Endothelial cell (in vitro differentiated cells): Measurements from ENCODE around the gene FHAD1. TPM values are rescaled to one million over a fixed set of nuclear protein-coding genes. Genes with fewer than 3 reads are reported as not detected.
A peak's percentile ranks its signal among the peaks of the same experiment; 100 is the strongest.
"Not testable (repeated sequence)": the region's sequence is repeated elsewhere in the genome, so short reads cannot be mapped to it uniquely, and the experiment has no call there.

Experiments used
- DNase-seq: peaks from one replicate; pipeline ENCODE4 v3.0.0; 2021; ENCODE audit warnings: low spot score
- H3K27ac Mint-ChIP-seq: one replicate; pipeline ENCODE4 v1.8.0; 2021; ENCODE audit warnings: mixed read lengths, inconsistent platforms; ENCODE audit not compliant: unreplicated experiment
- H3K27me3 Mint-ChIP-seq: one replicate; pipeline ENCODE4 v1.8.0; 2021; ENCODE audit warnings: mild to moderate bottlenecking, moderate library complexity, mixed read lengths, inconsistent platforms; ENCODE audit not compliant: unreplicated experiment
- H3K36me3 Mint-ChIP-seq: one replicate; pipeline ENCODE4 v1.8.0; 2021; ENCODE audit warnings: mild to moderate bottlenecking, low read depth, mixed read lengths, inconsistent platforms; ENCODE audit not compliant: unreplicated experiment
- H3K4me1 Mint-ChIP-seq: one replicate; pipeline ENCODE4 v1.8.0; 2021; ENCODE audit warnings: mild to moderate bottlenecking, mixed read lengths, inconsistent platforms; ENCODE audit not compliant: unreplicated experiment
- H3K4me3 Mint-ChIP-seq: one replicate; pipeline ENCODE4 v1.8.0; 2021; ENCODE audit warnings: mild to moderate bottlenecking, mixed read lengths, inconsistent platforms; ENCODE audit not compliant: unreplicated experiment
- H3K9me3 Mint-ChIP-seq: one replicate; pipeline ENCODE4 v1.8.0; 2021; ENCODE audit warnings: mixed read lengths, inconsistent platforms; ENCODE audit not compliant: unreplicated experiment
- CTCF ChIP-seq: fragments of 200-600 bp; sonication (generic); IDR thresholded peaks from one replicate; pipeline ENCODE4 v1.5.0; 2021; ENCODE audit warnings: antibody characterized with exemption; ENCODE audit not compliant: unreplicated experiment
- total RNA-seq: library from RNA; stranded (reverse); fragmentation: NEBNext Ultra II Directional; extraction: Animal tissue kit (Norgen Biotek cat#: 25700); gene quantifications from one replicate; pipeline ENCODE4 v1.2.1, GENCODE V29; 2021; ENCODE audit not compliant: unreplicated experiment

FHAD1 gene
- total RNA-seq, 1 donor from 2014 or later: 2.1 TPM

GRCh38 chr1:15425521-15425920, 178.5 kb downstream of the FHAD1 start:
- Mint-ChIP-seq H3K36me3 (peaks cover 9% of the 10 kb centered on the region), H3K9me3 (no peaks in the 10 kb centered on the region), H3K27me3 (peaks cover 6% of the 10 kb centered on the region), H3K4me3 (no peak overlapping the region), H3K27ac (no peak overlapping the region), H3K4me1 (peaks cover 8% of the 10 kb centered on the region)
- DNase-seq: no peak
- no peak for TF ChIP-seq CTCF

GRCh38 chr1:15425958-15426357, 178.9 kb downstream of the FHAD1 start:
- no peak overlapping the region for H3K4me3 Mint-ChIP-seq
- peaks cover 8% of the 10 kb centered on the region for H3K4me1 Mint-ChIP-seq
- peak overlapping the region; percentile 52 for H3K27ac Mint-ChIP-seq
- no peak for DNase-seq
- H3K27me3 Mint-ChIP-seq: peaks cover 6% of the 10 kb centered on the region
- TF ChIP-seq CTCF: no peak
- peaks cover 8% of the 10 kb centered on the region for H3K36me3 Mint-ChIP-seq
- H3K9me3 Mint-ChIP-seq: no peaks in the 10 kb centered on the region

DNA sequence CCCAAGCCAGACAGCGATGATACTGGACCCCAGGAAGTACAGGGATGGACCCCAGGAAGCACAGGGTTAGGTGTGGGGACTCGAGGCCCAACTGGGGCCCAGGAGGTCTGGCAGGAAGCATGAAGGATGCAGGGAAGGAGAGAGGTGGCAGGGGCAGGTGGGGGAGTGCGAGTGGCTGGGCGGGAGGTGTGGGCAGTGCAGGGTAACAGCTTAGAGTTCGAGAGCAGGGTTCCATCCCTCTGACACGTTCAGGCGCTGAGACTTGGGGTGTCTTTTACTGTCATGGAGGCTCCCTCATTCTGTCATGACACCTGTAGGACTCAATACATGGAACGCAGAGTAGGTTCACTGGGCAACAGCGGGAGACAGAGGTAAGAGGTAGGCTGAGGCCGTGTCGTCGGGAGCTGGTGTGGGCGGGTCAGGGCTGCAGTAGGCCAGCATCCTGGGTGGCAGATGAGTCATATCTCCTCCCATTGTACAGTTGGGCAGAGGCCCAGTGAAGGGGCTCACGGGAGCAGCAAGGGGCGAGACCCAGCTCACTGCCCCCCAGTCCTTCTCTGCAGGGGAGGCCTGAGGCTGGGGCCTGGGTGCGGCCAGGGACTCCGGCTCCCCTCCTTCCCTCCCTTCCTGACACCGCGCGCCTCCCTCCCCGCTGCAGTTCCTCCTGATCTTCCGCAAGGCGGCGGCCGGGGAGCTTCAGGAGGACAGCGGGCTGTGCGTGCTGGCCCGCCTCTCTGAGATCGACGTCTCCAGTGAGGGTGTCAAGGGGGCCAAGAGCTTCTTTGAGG, 179.7 kb downstream of the FHAD1 start:
- Mint-ChIP-seq H3K4me3 (no peak overlapping the region), H3K4me1 (peaks cover 8% of the 10 kb centered on the region), H3K36me3 (peaks cover 6% of the 10 kb centered on the region), H3K27me3 (peaks cover 6% of the 10 kb centered on the region), H3K9me3 (no peaks in the 10 kb centered on the region), H3K27ac (peak overlapping the region; percentile 52)
- no peak for TF ChIP-seq CTCF
- no peak for DNase-seq

- Mint-ChIP-seq H3K4me1 (peaks cover 8% of the 10 kb centered on the region), H3K9me3 (no peaks in the 10 kb centered on the region), H3K27ac (no peak overlapping the region)
Observed at GRCh38 chr1:15427280-15427666, 180.2 kb downstream of the FHAD1 start.

DNA sequence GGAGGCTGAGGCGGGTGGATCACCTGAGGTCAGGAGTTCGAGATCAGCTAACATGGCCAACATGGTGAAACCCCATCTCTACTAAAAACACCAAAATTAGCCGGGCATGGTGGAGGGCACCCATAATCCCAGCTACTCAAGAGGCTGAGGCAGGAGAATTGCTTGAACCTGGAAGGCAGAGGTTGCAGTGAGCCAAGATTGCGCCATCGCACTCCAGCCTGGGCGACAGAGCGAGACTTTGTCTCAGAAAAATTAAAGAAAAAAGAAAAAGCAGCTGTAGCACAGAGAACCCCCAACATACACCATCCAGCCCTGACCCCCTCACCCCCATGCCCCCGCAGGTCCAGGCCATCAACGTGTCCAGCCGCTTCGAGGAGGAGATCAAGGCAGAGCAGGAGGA, 181.2 kb downstream of the FHAD1 start:
- not testable (repeated sequence) for H3K4me3 Mint-ChIP-seq, DNase-seq, H3K9me3 Mint-ChIP-seq, H3K27ac Mint-ChIP-seq, H3K36me3 Mint-ChIP-seq, H3K4me1 Mint-ChIP-seq, H3K27me3 Mint-ChIP-seq

More at GRCh38 chr1:15427280-15427666, 180.2 kb downstream of the FHAD1 start:
- no peak overlapping the region for H3K4me3 Mint-ChIP-seq
- H3K36me3 Mint-ChIP-seq: peaks cover 6% of the 10 kb centered on the region
- no peak for DNase-seq
- peaks cover 7% of the 10 kb centered on the region for H3K27me3 Mint-ChIP-seq
- TF ChIP-seq CTCF: no peak
